H1 (cell line): Measurements from ENCODE around the gene SOS1. TPM values are rescaled to one million over a fixed set of nuclear protein-coding genes. Genes with fewer than 3 reads are reported as not detected.

Source experiments
- SP2 ChIP-seq: IDR thresholded peaks from 2 replicates; pipeline ENCODE4 v1.6.1; 2012; ENCODE audit warnings: mild to moderate bottlenecking, low read length, inconsistent platforms
- polyA plus RNA-seq, 7 experiments: library from polyadenylated mRNA; depleted of rRNA in 3 of 7; stranded (reverse) in 5 of 7; unstranded in 2 of 7; fragments of >200 nt in 5 of 7; fragments of 200-250 nt in 2 of 7; gene quantifications; 1 replicate in 5 of 7; 2 replicates in 1 of 7; 4 replicates in 1 of 7; pipeline versions ENCODE4 v1.2.1 to v1.2.3, GENCODE V29; 2011 to 2013; ENCODE audit warnings: missing spikeins in 2 of 7, mixed read lengths in 2 of 7
- total RNA-seq: library from RNA; stranded (reverse); fragmentation: NEBNext Ultra II Directional; extraction: Animal tissue kit (Norgen Biotek cat#: 25700); gene quantifications from 2 replicates; pipeline ENCODE4 v1.2.1, GENCODE V29; 2021

The SOS1 gene
- total and polyA plus RNA-seq, 2 of the 8 experiments (the other 6 are each of a cell fraction or from before 2014, with no cell fraction given) = 25.7 to 27.0 TPM

- no peak for TF ChIP-seq SP2
Observed at GRCh38 chr2:39099870-39100728, 20.8 kb downstream of the SOS1 start (continued).
